ENCODE data around the gene CD86. TPM values are rescaled to one million over a fixed set of nuclear protein-coding genes. Genes with fewer than 3 reads are reported as not detected.
A peak's percentile ranks its signal among the peaks of the same experiment; 100 is the strongest.
"Not testable (repeated sequence)": the region's sequence is repeated elsewhere in the genome, so short reads cannot be mapped to it uniquely, and the experiment has no call there.

CD86 gene
- polyA plus RNA-seq, 1 donor from 2014 or later = 85.1 TPM

DNA sequence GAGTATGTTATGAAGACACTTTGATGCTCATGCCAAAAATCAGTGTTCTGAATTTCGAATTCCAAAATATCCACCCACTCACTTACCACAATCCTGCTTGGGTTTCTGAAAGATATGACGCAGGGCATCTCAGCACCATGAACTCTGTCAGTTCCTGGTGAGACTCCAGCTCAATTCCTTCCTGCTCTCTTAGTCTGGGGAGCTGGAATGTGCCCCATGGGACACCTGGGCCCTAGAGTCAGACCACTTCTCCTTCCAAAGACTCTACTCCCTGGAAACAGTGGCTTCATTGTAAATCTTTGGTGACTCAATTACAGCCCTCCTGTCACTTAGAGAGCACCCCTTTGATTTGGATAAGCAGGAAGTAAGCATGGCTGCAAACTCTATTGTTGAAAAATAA lies 50.5 kb downstream of the CD86 start:
- H3K4me3 Mint-ChIP-seq = no peak overlapping the region
- H3K36me3 Mint-ChIP-seq = peaks cover 7% of the 10 kb centered on the region
- no peaks in the 10 kb centered on the region for H3K27me3 Mint-ChIP-seq
- peaks cover 14 to 30% (median 23%) of the 10 kb centered on the region in 3 donors for H3K4me1 Mint-ChIP-seq
- peak overlapping the region in 2 of 3 donors; percentile 57 to 72 for H3K27ac Mint-ChIP-seq
- H3K9me3 Mint-ChIP-seq = no peaks in the 10 kb centered on the region

DNA sequence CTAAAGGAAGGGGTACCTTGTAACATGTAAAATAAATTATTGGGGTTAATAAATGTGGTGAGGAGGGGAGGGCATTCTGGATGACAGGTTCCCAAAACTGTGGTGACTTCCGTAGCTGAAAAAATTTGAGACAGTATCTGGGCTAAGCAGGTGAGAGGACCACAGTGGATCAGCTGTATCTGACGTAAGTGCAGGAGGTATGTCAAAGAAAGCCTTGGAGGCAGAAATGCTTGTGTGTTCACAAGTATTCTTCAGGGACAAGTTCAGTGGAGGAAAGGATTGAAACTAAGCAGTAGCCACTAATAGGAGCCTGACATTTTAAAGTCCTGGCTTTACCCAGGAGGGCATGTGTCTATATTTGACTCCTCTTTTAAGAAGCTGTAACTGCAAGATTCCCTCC lies 52.0 kb downstream of the CD86 start:
- H3K4me3 Mint-ChIP-seq = no peak overlapping the region
- H3K27ac Mint-ChIP-seq = no peak overlapping the region
- peaks cover 12% of the 10 kb centered on the region for H3K36me3 Mint-ChIP-seq
- no peaks in the 10 kb centered on the region for H3K27me3 Mint-ChIP-seq
- peaks cover 16 to 22% (median 16%) of the 10 kb centered on the region in 3 donors for H3K4me1 Mint-ChIP-seq
- no peaks in the 10 kb centered on the region for H3K9me3 Mint-ChIP-seq

- H3K9me3 Mint-ChIP-seq = no peaks in the 10 kb centered on the region
- H3K27ac Mint-ChIP-seq = no peak overlapping the region
- peaks cover 9% of the 10 kb centered on the region for H3K36me3 Mint-ChIP-seq
- peaks cover 6 to 14% (median 7%) of the 10 kb centered on the region in 3 donors for H3K4me1 Mint-ChIP-seq
- H3K27me3 Mint-ChIP-seq = no peaks in the 10 kb centered on the region
- H3K4me3 Mint-ChIP-seq = no peak overlapping the region
These were observed 56.8 kb downstream of the CD86 start for GRCh38 chr3:122111974-122112373.

- Mint-ChIP-seq H3K9me3 (no peaks in the 10 kb centered on the region), H3K27me3 (no peaks in the 10 kb centered on the region), H3K27ac (no peak overlapping the region), H3K36me3 (peaks cover 7% of the 10 kb centered on the region), H3K4me3 (no peak overlapping the region), H3K4me1 (peaks cover 6 to 14% (median 7%) of the 10 kb centered on the region in 3 donors)
These were observed 57.6 kb downstream of the CD86 start for GRCh38 chr3:122112754-122113153.

DNA sequence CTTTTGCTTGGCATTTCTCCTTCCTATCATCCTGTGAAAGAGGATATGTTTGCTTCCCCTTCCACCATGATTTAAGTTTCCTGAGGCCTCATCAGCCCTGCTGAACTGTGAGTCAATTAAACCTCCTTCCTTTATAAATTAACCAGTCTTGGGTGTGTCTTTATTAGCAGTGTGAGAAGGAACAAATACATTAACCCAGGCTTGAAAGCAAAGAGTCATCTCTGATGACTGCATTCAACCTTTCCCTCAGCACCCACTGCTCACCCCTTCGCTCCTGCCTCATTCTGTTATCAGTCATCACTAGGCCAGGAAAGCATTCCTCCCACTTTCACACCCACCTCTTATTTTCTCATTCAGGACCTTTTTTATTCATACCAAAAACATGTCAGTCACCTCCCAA lies 68.7 kb downstream of the CD86 start:
- peak overlapping the region in 1 of 4 donors; percentile 9 for H3K4me3 Mint-ChIP-seq
- H3K9me3 Mint-ChIP-seq = peaks cover 3 to 33% (median 9%) of the 10 kb centered on the region in 3 donors
- no peaks in the 10 kb centered on the region for H3K27me3 Mint-ChIP-seq
- H3K27ac Mint-ChIP-seq = no peak overlapping the region
- peaks cover 38% of the 10 kb centered on the region for H3K36me3 Mint-ChIP-seq
- H3K4me1 Mint-ChIP-seq = peaks cover 0 to 3% (median 0%) of the 10 kb centered on the region in 3 donors

DNA sequence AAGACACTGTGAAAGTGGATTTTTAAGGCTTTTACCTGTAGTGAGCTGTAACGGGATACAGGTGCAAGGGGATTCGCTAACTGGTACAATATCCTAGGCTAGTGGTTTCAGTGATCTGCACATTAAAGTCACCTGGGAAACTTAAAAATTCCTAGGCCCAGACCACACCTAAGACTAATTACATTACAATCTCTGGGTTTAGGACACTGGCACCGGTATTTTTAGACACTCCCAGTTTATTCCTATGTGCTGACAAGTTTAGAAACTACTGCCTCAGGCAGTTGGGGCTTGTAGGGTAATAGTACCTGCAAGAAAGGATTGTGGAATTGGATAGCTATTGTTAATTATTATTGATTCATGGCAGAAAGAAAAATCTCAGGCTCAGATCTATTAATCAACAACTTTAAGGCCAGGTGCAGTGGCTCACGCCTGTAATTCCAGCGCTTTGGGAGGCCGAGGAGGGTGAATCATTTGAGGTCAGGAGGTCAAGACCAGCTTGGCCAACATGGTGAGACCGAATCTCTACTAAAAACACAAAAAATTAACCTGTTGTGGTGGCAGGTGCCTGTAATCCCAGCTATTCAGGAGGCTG lies 77.9 kb downstream of the CD86 start:
- peaks cover 0 to 2% (median 0%) of the 10 kb centered on the region in 3 donors for H3K9me3 Mint-ChIP-seq
- peaks cover 0 to 2% (median 0%) of the 10 kb centered on the region in 3 donors for H3K4me1 Mint-ChIP-seq
- peaks cover 1% of the 10 kb centered on the region for H3K36me3 Mint-ChIP-seq
- no peak overlapping the region for H3K27ac Mint-ChIP-seq
- H3K27me3 Mint-ChIP-seq = no peaks in the 10 kb centered on the region
- H3K4me3 Mint-ChIP-seq = peak overlapping the region in 1 of 4 donors; percentile 28

GRCh38 chr3:122146466-122146865 lies 91.3 kb downstream of the CD86 start:
- no peaks in the 10 kb centered on the region for H3K27me3 Mint-ChIP-seq
- no peaks in the 10 kb centered on the region for H3K36me3 Mint-ChIP-seq
- H3K4me3 Mint-ChIP-seq = no peak overlapping the region
- H3K4me1 Mint-ChIP-seq = no peaks in the 10 kb centered on the region
- peaks cover under 1 to 5% (median 1%) of the 10 kb centered on the region in 3 donors for H3K9me3 Mint-ChIP-seq
- H3K27ac Mint-ChIP-seq = no peak overlapping the region

DNA sequence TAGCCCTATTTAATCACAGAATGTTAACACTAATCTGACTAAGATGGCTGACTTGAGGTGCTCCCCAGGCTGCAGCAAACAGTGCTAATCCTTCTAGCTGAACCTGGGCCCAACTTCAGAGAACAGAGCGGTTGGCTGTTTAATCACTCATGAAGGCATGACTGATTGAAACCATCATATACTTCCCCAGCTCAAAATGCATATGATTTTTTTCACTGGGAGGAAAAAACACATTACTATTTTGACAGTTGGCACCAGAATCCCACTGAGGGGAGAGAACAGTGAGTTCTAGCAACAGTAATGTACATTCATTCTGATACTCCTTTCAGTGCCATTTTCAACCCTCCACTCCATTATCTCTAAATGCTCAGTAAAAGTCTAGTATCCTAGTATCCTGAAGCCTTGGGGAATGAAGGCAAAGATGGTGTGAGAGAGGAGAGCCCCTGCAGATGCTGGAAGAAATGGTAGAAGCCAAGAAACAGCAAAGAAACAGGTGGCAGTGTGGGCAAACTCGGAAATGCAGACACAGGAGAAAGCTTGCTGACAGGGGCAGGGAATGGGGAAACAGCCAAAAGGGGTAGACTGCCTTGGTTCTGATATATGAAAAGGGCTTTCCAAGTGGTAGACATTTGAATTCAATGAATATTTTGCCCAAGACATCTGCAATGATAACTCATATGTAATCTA lies 93.9 kb downstream of the CD86 start:
- Mint-ChIP-seq H3K27me3 (no peaks in the 10 kb centered on the region), H3K27ac (no peak overlapping the region), H3K4me3 (no peak overlapping the region), H3K4me1 (no peaks in the 10 kb centered on the region), H3K9me3 (peaks cover 1 to 9% (median 8%) of the 10 kb centered on the region in 3 donors), H3K36me3 (peaks cover under 1% of the 10 kb centered on the region)

DNA sequence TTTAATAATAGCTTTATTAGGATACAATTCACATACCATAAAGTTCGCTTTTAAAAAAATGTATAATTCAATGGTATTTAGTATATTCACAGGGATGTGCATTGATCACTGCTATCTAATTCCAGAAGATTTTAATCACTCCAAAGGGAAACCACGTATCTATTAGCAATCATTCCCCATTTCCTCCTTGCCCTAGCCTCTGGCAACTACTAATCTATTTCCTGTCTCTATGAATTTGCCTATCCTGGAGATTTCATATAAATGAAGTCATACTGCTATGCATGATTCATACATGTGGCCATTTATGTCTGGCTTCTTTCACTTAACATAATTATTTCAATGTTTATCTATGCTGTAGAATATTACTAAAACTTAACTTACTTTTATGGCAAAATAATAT lies 96.3 kb downstream of the CD86 start:
- Mint-ChIP-seq H3K4me3 (no peak overlapping the region), H3K36me3 (peaks cover 3% of the 10 kb centered on the region), H3K9me3 (peaks cover 7 to 32% (median 25%) of the 10 kb centered on the region in 3 donors), H3K27ac (no peak overlapping the region), H3K4me1 (no peaks in the 10 kb centered on the region), H3K27me3 (no peaks in the 10 kb centered on the region)

GRCh38 chr3:122164983-122165382 lies 109.8 kb downstream of the CD86 start:
- peaks cover under 1 to 33% (median 7%) of the 10 kb centered on the region in 3 donors for H3K9me3 Mint-ChIP-seq
- H3K27ac Mint-ChIP-seq, H3K4me1 Mint-ChIP-seq, H3K27me3 Mint-ChIP-seq, H3K4me3 Mint-ChIP-seq, H3K36me3 Mint-ChIP-seq: not testable (repeated sequence)

- Mint-ChIP-seq H3K27ac (no peak overlapping the region), H3K4me1 (no peaks in the 10 kb centered on the region), H3K36me3 (peaks cover 4% of the 10 kb centered on the region), H3K27me3 (no peaks in the 10 kb centered on the region), H3K9me3 (peaks cover 0 to 11% (median 4%) of the 10 kb centered on the region in 3 donors), H3K4me3 (no peak overlapping the region)
These were observed 112.5 kb downstream of the CD86 start for GRCh38 chr3:122167630-122168029.

- Mint-ChIP-seq H3K27ac (no peak overlapping the region), H3K9me3 (peaks cover 0 to 11% (median 4%) of the 10 kb centered on the region in 3 donors), H3K4me3 (no peak overlapping the region), H3K36me3 (no peaks in the 10 kb centered on the region), H3K4me1 (no peaks in the 10 kb centered on the region), H3K27me3 (no peaks in the 10 kb centered on the region)
These were observed 112.9 kb downstream of the CD86 start for GRCh38 chr3:122168044-122168443.

GRCh38 chr3:122169911-122170310 lies 114.7 kb downstream of the CD86 start:
- H3K27me3 Mint-ChIP-seq = no peaks in the 10 kb centered on the region
- no peak overlapping the region for H3K4me3 Mint-ChIP-seq
- H3K9me3 Mint-ChIP-seq = peaks cover 0 to 18% (median 4%) of the 10 kb centered on the region in 3 donors
- no peaks in the 10 kb centered on the region for H3K4me1 Mint-ChIP-seq
- no peaks in the 10 kb centered on the region for H3K36me3 Mint-ChIP-seq
- H3K27ac Mint-ChIP-seq = no peak overlapping the region

All from IgD-negative memory B cell (primary cell).